GM19023 (cell line): Measurements from ENCODE around the gene CALB2.

ENCODE experiments used
- ATAC-seq: cut with Tn5 transposase; IDR thresholded peaks from one replicate; pipeline ENCODE4 v1.9.1; 2021; ENCODE audit warnings: mild to moderate bottlenecking, moderate library complexity; ENCODE audit not compliant: unreplicated experiment

The CALB2 gene

DNA sequence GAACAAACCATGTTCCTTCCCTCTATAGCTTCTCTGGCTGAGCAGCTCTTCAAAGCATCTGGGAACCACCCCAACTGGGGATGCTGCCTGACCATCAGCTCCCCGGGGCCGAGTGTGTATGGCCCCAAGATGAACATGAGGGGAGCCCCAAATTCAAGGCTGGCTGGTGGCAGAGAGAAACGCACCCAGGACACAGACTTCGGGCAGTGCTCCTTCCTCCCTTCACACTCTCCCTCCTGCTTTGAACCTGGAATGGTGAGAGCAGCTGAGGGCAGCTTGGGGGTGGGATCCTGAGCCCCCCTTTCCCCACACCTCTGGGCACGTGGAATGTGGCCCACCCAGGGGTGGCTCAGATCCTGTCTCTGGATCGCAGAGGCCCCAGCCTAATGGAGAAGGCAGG is 66.1 kb downstream of the CALB2 start:
- ATAC-seq, result no peak

DNA sequence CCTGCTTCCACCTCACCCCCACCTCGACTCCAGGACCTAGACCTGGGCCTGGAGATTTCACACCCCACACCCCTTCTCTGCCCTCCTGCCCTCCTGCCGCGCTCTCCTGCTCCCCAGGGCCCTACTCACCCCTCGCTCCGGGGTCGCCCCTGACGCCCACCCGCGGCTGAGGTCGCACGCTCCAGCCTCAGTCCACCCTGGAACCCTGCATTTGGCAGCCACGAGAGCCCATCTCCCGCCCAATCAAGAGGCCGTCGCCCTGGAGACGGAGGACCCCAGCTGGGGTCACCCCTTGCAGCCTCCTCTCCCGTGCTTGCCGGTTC is 67.2 kb downstream of the CALB2 start:
- ATAC-seq, result no peak

- ATAC-seq, result peak; percentile 53
Measured at GRCh38 chr16:71426069-71426879, 67.8 kb downstream of the CALB2 start.

DNA sequence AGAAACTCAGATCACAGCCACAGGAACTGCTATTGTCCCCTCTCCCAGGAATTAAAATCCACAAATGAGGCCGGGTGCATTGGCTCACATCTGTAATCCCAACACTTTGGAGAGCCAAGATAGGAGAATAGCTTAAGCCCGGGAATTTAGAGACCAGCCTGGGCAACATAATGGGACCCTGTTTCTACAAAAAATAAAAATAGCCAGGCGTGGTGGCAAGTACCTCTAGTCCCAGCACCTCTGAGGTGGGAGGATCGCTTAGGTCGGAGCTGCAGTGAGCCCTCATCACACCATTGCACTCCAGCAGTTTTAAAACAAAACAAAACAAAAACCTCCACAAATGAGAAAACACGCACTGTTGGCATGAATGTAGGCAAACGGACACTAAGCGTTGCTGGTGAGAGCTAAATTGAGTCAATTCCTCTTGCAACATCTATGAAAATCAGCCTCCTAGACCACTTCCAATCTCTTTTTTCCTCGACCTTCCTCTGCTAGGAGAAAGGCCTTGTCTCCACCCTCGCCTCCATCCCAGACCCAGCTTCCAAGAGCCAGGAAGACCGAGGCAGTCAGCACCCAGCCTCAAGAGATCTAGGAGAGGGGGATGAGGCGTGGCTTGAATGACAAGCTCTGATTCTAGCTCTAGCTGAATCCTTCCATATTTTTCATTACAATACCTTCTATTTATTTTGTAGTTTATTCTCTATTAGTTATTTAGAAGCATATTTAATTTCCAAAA is 68.5 kb downstream of the CALB2 start:
- ATAC-seq, result no peak

DNA sequence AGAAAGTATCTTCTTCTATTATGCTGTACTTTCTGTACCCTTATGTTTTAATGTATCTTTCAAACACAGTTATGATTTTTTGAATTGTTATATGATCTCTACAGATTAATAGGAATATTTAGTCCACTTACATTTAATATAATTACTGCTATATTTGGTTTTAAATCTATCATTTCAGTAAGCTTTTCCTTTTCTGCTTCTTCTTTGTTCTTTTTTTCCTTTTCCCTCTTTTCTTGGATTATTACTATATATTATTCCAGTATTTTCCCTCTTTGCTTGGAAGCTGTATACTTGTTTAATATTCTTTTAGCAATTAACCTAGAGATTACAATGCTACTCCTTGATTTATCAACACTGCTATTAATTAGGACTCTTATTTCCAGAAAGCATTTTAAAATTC is 69.9 kb downstream of the CALB2 start:
- no peak for ATAC-seq

GRCh38 chr16:71428883-71429282 is 70.4 kb downstream of the CALB2 start:
- ATAC-seq, result no peak

- ATAC-seq, result no peak
Measured at GRCh38 chr16:71429581-71429980, 71.1 kb downstream of the CALB2 start.

DNA sequence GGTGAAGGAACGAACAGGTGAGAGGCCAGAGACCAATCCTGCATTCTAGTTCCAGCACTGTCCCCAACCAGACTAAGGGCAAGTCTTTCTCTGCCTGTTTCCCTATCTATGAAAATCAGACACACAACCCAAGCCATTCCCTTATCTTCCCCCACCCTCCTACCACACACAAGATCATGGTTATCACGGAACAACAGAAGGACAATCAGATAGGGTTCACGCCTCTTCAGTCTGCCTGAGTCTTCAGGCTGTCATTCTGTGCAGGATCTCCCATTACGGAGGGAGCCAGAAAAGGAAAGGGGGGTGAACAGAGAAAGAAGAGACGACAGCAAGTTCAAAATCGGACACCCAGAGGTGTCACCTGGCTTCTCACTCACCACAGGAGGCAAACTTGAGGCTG is 72.2 kb downstream of the CALB2 start:
- no peak for ATAC-seq

- ATAC-seq, result no peak
Measured at GRCh38 chr16:71431176-71431575, 72.7 kb downstream of the CALB2 start.

DNA sequence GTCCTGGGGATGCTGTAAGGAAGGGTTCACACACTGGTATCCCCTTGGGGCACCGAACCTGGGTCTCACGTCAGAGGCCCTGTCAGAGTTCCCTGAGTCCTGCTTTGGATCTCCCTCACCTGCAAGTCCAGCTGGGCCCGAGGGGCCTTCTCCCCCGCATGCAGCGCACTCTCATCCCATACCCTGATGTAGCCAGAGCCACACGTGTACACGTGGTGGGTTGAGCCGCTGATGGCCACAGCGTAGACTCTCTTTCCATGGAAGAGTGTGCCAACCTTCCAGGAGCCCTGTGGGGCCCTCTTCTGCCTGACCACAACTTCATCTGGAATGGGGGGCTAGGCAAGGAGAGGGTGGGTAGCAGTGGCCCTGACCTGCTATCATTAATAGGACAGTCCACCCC is 73.5 kb downstream of the CALB2 start:
- no peak for ATAC-seq

DNA sequence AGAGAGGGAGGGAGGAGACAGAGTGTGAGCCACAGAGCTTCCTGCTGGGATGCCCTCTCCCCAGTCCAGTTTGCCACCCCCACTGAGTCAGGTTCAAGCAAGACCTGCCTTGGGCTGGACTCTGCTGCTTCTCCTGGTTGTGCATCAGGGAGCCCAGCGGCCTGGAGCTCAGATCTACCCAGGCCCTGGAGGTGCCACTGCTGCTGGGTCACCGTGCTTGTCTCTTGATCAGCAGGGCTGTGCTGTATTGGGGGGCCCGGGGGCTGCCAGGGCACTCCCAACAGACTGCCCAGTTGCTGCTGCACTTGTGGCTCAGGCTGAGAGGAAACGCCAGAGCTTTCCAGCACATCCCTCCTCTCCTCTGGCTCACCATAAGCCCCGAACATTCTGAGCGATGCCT is 74.4 kb downstream of the CALB2 start:
- no peak for ATAC-seq

DNA sequence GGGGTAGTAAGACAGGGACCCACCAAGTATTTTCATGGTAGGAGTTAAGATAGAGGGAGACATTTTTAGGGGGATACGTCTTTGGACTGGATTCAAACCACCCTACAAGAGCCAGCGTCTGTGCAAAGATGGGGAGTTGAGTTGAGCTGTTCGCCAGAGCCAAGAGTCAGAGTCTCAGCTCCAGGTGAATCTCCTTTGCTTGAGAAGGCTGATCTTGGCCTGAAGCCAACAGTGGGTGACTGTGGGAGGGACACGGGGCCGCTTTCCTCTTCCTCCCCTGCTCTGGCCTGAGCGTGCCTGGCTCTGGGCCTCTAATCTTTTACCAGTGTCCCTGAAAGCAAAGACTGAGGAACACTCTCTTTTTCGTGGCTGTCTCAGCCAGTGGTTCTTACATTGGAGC is 78.0 kb downstream of the CALB2 start:
- ATAC-seq, result no peak

GRCh38 chr16:71439523-71439922 is 81.0 kb downstream of the CALB2 start:
- ATAC-seq, result no peak
